HCT116 (cell line): ENCODE results near the gene KRTAP3-3.

ENCODE experiments used
- CEBPB ChIP-seq: IDR thresholded peaks from 2 replicates; pipeline ENCODE4 v1.6.1; 2012; ENCODE audit warnings: low read depth
- EZH2 ChIP-seq: fragments of 200-600 bp; sonication (generic); IDR thresholded peaks from 2 replicates; pipeline ENCODE4 v1.6.1; 2017; ENCODE audit warnings: antibody characterized with exemption, mixed run types
- POLR2A ChIP-seq: IDR thresholded peaks from 2 replicates; pipeline ENCODE4 v1.7.0; 2011; ENCODE audit warnings: borderline replicate concordance; ENCODE audit not compliant: insufficient read depth, insufficient read length; ENCODE audit errors: extremely low read depth
- POLR2AphosphoS5 ChIP-seq: IDR thresholded peaks from 2 replicates; pipeline ENCODE4 v1.6.1; 2011; ENCODE audit warnings: mild to moderate bottlenecking, low read depth, low read length, moderate library complexity
- SIN3A ChIP-seq: IDR thresholded peaks from 2 replicates; pipeline ENCODE4 v1.6.1; 2012; ENCODE audit warnings: low read depth
- TF ChIP-seq, protein P1 (sequence below), 3 experiments: fragments of 200-600 bp in 1 of 3; sonication (generic) in 1 of 3; IDR thresholded peaks in 2 of 3; conservative IDR thresholded peaks in 1 of 3; 2 replicates each; pipeline ENCODE4 v1.5.1; 2012 to 2017; ENCODE audit warnings: low read depth in 2 of 3, low read length in 2 of 3, antibody characterized with exemption in 1 of 3, borderline replicate concordance in 1 of 3, control low read depth in 1 of 3, mild to moderate bottlenecking in 1 of 3, mixed read lengths in 1 of 3, mixed run types in 1 of 3, moderate library complexity in 1 of 3; ENCODE audit not compliant: insufficient read depth in 1 of 3

DNA sequence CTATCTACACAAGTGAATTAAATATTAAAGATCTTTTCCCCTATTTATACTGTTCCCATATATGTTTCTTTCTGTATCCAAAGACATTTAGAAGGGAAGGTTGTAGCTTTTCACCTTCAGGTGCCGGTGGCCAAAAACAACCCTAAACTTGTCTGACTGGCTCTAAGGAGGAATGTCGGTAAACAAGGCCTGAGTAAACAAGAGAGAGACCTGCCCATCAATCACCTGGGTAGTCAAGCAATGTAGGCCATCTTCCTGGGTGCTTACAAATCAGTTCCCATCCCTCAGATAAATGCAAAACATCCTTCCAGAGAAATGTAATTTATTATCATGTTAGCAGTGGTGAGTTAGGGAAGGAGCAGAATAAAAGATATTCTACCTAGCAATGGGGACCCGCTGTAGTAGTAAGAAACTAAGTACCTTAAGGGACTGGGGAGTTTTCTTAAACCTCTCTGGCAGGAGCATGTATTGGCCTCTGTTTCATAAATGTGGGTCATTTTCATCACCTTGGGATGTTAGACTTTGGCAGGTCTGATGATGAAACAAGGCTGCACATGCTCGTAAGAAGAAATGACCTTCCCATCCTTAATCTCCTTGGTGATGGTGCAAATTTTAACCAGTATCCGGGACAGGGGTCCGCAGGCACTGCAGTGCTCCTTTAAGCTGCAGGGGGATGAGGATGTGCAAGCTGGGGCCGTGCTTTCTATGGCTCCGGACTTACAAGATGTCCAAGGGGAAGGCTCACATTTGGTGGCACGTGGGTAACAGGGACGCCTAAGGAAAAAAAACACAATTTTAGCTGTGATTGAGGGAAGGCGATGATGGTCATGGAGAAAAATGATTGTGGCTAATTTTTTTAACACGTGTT is 35.6 kb downstream of the KRTAP3-3 start:
- TF ChIP-seq POLR2A = no peak
- TF ChIP-seq, protein P1, sequence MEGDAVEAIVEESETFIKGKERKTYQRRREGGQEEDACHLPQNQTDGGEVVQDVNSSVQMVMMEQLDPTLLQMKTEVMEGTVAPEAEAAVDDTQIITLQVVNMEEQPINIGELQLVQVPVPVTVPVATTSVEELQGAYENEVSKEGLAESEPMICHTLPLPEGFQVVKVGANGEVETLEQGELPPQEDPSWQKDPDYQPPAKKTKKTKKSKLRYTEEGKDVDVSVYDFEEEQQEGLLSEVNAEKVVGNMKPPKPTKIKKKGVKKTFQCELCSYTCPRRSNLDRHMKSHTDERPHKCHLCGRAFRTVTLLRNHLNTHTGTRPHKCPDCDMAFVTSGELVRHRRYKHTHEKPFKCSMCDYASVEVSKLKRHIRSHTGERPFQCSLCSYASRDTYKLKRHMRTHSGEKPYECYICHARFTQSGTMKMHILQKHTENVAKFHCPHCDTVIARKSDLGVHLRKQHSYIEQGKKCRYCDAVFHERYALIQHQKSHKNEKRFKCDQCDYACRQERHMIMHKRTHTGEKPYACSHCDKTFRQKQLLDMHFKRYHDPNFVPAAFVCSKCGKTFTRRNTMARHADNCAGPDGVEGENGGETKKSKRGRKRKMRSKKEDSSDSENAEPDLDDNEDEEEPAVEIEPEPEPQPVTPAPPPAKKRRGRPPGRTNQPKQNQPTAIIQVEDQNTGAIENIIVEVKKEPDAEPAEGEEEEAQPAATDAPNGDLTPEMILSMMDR (IDR thresholded peaks at IDR 0.05 in 2 of 3, conservative IDR thresholded peaks at IDR 0.05 in 1 of 3; ENCODE audit: borderline replicate concordance in 1 of 3, insufficient read depth in 1 of 3, low read depth in 2 of 3, low read length in 2 of 3) = no peak
- TF ChIP-seq CEBPB = peak; percentile 29; the same call in 1 of the 2 replicates
- no peak for TF ChIP-seq EZH2
- TF ChIP-seq SIN3A = no peak
- no peak for TF ChIP-seq POLR2AphosphoS5
